ENCODE data around the gene TNRC6C.
A peak's percentile ranks its signal among the peaks of the same experiment; 100 is the strongest.
"Not testable (repeated sequence)": the region's sequence is repeated elsewhere in the genome, so short reads cannot be mapped to it uniquely, and the experiment has no call there.

The TNRC6C gene

GRCh38 chr17:77965352-77965751 is 6.8 kb downstream of the TNRC6C start:
- no peak for DNase-seq

- no peak for DNase-seq
These were observed 8.0 kb downstream of the TNRC6C start for GRCh38 chr17:77966476-77966875.

DNA sequence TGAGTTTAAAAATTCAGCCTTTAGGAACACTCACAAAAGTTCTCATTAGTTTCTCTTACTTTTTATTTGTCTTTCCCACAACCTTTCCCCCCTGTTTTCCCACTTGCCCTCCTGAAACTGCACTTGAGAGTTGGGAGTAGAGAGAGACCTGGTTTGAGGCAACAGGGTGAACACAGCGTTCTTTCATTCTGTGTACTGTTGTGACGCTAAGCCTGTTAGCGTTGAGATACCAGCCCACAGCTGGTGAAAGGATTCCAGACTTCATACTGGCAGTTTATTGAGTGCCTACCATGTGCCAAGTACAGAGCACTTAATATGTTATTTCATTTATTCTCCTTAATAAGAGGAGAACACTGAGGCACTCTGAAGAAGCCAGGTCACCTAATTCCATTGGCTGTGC is 10.3 kb downstream of the TNRC6C start:
- DNase-seq = no peak

GRCh38 chr17:77972271-77972670 is 13.8 kb downstream of the TNRC6C start:
- not testable (repeated sequence) for DNase-seq

DNA sequence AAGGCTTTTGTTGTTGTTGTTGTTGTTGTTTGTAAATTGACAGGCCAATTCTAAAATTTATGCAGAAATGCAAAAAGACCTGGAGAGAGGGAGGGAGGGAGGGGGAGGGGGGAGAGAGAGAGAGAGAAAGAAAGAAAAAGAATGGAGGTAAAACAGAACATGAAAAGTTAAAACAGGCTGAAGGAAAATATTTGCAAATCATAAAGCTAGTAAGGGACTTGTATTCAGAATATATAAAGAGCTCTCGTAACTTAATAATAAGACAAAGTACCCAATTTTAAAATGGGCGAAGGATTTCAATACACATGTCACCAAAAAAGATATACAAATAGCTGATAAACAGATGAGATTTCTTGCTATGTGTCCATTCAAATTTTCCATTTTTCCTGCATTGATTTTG is 15.4 kb downstream of the TNRC6C start:
- DNase-seq = no peak

- no peak for DNase-seq
These were observed 15.9 kb downstream of the TNRC6C start for GRCh38 chr17:77974396-77974795.

DNA sequence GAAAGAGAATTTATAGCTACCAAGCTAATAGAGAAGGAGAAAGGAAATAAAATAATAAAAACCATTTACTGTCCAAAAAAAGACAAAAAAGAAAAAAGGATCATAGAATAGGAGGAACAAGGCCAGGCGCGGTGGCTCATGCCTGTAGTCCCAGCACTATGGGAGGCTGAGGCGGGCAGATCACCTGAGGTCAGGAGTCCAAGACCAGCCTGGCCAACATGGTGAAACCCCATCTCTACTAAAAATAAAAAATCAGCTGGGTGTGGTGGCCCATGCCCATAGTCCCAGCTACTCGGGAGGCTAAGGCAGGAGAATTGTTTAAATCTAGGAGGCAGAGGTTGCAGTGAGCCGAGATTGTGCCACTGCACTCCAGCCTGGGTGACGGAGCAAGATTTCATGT is 23.9 kb downstream of the TNRC6C start:
- not testable (repeated sequence) for DNase-seq

- DNase-seq = no peak
These were observed 31.8 kb downstream of the TNRC6C start for GRCh38 chr17:77990301-77990700.

- not testable (repeated sequence) for DNase-seq
These were observed 35.2 kb downstream of the TNRC6C start for GRCh38 chr17:77993735-77994134.

- no peak for DNase-seq
These were observed 36.8 kb downstream of the TNRC6C start for GRCh38 chr17:77995146-77995852.

DNA sequence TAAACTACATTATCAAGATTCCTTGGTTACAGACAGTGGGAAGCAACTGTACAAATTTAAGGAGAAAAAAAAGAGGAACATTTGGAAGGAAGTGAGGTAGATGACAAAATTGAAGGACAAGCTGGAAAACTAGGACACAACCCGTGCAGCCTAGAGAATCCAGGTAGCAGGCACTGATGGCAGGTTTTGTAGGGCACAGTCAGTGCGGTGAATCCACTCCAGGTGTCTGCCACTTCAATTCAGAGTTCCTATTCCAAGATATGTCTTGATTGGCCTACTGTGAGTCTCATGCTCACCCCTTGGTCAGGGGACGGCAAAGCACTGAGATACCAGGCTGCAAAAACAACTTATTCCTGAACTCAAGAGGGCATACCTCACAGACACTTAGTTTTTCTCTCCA is 37.8 kb downstream of the TNRC6C start:
- no peak for DNase-seq

DNA sequence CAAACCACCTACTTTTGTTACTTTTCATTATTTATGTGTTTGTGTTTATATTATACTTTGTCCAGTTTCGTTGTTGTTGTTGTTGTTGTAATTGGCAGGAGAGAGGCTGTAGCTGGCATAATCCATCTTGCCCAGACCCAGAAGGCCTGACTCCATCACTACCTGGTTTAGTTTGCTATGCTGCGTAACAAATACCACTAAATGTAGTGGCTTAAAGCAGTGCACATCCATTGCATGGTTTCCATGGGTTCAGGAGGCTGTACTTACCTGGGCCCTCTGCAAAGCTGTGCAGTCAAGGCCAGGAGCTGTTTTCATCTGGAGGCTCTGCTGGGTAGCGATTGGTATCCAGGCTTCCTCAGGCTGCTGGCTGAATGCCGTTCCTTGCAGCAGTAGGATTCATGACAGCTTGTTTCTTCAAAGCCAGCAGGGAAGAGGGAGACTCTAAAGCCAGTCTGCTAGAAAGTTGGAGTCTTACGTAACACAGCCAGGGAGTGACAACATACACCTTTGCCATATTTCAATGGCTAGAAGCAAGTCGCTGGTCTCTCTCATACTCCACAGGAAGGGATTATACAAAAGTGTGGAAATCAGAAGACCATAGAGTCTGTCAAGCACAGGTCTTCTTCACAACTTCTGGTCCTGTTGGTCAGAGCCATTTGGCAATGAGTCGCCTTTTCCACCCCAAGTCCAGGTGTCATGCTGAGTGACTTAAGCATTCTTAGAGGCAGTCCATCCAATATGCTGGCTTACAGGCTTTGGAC is 41.1 kb downstream of the TNRC6C start:
- DNase-seq = no peak

DNA sequence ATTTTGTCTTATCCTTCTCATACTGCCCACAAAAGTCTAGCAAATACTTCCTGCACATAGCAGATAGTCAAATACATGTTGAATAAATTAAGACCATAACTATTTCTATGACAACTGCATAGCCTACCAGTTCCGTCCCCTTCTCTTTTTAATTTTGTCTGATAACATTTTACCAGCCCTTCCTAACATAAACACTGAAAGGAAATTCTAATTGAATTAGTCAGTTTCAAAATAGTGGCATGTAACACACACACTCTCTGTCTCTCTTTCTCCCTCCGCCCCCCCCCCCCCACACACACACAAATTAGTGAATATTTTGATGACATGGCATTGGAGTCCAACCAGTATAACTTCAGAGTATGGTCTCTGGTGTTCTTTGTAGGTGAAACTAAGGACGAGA is 41.8 kb downstream of the TNRC6C start:
- no peak for DNase-seq

DNA sequence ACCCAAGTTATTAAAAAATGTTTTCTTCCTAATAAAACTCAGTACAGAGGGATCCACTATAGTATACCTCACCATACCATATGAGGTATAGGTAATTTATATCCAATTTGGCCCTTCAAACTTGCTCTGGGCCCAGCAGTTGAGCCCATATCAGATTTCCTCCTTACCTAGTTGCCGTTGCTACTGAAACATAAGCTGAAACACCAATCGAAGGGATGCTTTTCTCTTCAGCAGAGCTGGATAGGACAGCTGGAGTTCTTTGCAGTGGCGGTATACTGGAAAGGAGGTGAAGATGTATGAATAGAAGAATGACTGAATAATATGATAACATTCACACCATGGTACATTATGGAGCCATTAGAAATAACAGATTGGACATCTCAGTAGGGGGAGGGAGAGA is 42.7 kb downstream of the TNRC6C start:
- no peak for DNase-seq

- DNase-seq = no peak
These were observed 43.1 kb downstream of the TNRC6C start for GRCh38 chr17:78001612-78002011.

- no peak for DNase-seq
These were observed 43.7 kb downstream of the TNRC6C start for GRCh38 chr17:78002166-78002565.

DNA sequence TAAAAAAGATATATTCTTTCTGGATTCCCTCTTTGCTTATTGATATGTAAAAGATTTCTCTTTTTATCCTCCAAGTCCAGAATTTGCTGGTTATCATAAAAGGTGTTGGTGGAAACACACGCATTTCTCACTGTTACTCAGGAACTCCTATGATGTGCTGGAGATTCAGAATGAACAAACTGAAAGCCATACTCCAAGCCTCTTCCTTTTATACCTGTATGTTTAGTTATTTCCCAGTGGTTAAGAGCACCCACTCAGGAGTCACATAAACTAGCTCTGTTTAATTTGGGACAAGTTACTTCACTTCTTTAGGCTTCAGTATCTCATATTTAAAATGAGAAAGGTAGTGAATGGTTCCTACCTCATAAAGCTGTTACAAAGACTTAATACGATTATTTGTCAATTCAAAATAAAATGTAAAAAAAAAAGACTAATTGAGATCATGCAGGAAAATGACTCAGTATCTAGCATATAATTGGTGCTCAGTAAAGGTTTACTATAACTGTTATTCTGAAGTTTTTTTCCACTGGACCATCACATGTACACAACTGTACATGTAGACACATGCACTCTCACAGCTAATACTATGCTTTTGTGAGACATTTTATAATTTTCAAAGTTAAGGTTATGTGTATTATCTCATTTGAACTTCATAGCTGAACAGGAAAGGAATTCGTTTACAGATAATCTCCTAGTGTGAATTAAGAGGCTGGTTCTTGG is 47.1 kb downstream of the TNRC6C start:
- DNase-seq = no peak

DNA sequence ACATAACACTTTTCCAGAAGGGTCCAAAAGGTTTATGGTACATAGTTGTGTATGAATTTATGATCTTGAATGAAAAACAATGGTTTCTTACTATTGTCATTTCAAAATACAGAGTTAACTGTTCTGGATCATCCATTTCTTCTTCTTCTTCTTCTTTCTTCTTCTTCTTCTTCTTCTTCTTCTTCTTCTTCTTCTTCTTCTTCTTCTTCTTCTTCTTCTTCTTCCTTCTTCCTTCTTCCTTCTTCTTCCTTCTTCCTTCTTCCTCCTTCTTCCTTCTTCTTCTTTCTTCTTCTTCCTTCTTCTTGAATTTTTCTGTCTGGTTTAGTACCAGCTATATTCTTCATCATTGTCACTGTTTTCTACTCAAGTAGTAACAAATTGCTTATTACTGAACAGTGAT is 47.8 kb downstream of the TNRC6C start:
- DNase-seq = no peak

GRCh38 chr17:78007647-78008046 is 49.1 kb downstream of the TNRC6C start:
- no peak for DNase-seq

DNA sequence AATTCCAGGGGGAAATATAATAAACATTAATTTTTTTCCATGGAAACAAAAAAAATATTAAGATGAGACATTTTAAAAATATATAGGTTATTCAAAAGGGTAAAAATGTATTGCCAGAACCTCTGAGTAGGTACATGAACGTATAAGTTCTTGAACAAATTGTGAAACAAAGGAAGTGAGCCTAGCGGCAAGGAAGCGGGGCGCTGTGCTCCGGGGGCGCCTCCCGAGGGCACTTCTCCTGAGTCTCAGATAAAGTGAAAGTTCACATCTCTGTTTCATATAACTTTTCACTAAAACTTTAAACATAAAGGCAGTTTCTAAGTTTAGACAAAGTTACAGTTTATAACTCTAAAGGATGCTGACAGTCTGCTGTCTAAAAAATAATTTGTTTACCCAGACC is 52.3 kb downstream of the TNRC6C start:
- no peak for DNase-seq

GRCh38 chr17:78012428-78012827 is 53.9 kb downstream of the TNRC6C start:
- no peak for DNase-seq

GRCh38 chr17:78013683-78014467 is 55.4 kb downstream of the TNRC6C start:
- peak; percentile 70 for DNase-seq

DNA sequence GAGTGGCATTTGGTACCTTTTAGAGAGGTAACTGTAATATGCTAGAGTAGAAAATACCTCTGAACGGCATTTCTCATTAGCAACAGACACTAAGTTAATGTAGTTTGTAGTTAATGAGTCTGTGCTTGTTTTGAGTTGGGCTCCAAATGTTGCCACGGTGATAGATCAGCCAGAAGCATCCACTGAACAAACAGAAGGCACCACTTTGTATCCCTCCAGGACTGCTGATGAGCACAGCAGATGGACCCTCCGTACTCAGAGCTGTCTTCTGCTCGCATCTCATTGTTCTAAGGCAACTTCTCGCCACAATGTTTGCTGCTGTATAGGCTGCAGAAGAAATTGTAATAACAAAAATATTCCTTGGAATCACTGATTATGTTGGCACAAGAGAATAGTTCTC is 56.1 kb downstream of the TNRC6C start:
- DNase-seq = no peak
